Esophagus squamous epithelium (tissue), 5 donors: Measurements from ENCODE around the gene CCDC74A. TPM values are rescaled to one million over a fixed set of nuclear protein-coding genes. Genes with fewer than 3 reads are reported as not detected.
"Not testable (repeated sequence)": the region's sequence is repeated elsewhere in the genome, so short reads cannot be mapped to it uniquely, and the experiment has no call there.

Experiments
- DNase-seq: peaks from one replicate; lab custom pipeline; 2025; lab: John Stamatoyannopoulos, UW
- H3K27ac ChIP-seq, 4 donors: fragments of 200-600 bp; sonication (generic); one replicate each; pipeline ENCODE4 v1.5.1; 2016 to 2019; ENCODE audit warnings: mild to moderate bottlenecking in 1 of 4
- H3K27me3 ChIP-seq, 4 donors: fragments of 200-600 bp; sonication (generic); 1 replicate in 3 of 4; 2 replicates in 1 of 4; pipeline versions ENCODE4 v1.5.1 to v1.6.0; 2017 to 2021; ENCODE audit warnings: antibody characterized with exemption in 1 of 4
- H3K36me3 ChIP-seq, 3 donors: fragments of 200-600 bp; sonication (generic); one replicate each; pipeline ENCODE4 v1.5.1; 2016 to 2019
- H3K4me1 ChIP-seq, 3 donors: fragments of 200-600 bp; sonication (generic); one replicate each; pipeline ENCODE4 v1.5.1; 2017 to 2019
- H3K4me3 ChIP-seq, 4 donors: fragments of 200-600 bp; sonication (generic); 1 replicate in 3 of 4; 2 replicates in 1 of 4; pipeline ENCODE4 v1.5.1; 2016 to 2019; ENCODE audit warnings: mild to moderate bottlenecking in 2 of 4, moderate library complexity in 1 of 4
- H3K9me3 ChIP-seq, 3 donors: fragments of 200-600 bp; sonication (generic); one replicate each; pipeline ENCODE4 v1.5.1; 2016 to 2019
- POLR2A ChIP-seq, 4 donors: fragments of 450-650 bp; IDR thresholded peaks; one replicate each; pipeline ENCODE4 v1.6.1; 2017; ENCODE audit warnings: antibody characterized with exemption in 4 of 4, mild to moderate bottlenecking in 4 of 4, moderate library complexity in 3 of 4
- WGBS, 2 donors: methylation state at CpG; one replicate each; pipeline ENCODE4 v1.1.5; 2018; 5-methylcytosine and 5-hydroxymethylcytosine counted together
- intact Hi-C: fragments of 100-400 bp; cut with DNase I; formaldehyde crosslinking; loops from one replicate; pipeline ENCODE4 v1.15.0; 2022
- total RNA-seq, 4 donors: library from RNA; depleted of rRNA; stranded (reverse); fragments of >200 nt; gene quantifications; one replicate each; pipeline ENCODE4 v1.1.0, GENCODE V29; 2016
- TF ChIP-seq, protein P1 (sequence below), 6 experiments: fragments of 450-650 bp in 4 of 6; fragments of 200-600 bp in 2 of 6; sonication (generic) in 2 of 6; IDR thresholded peaks; one replicate each; pipeline ENCODE4 v1.5.1; 2016 to 2019; ENCODE audit warnings: antibody characterized with exemption in 6 of 6, mild to moderate bottlenecking in 4 of 6, moderate library complexity in 4 of 6
- donor health status: DM: yes; HTN: yes; CAD: no.

CCDC74A gene
- total RNA-seq, 4 donors from 2014 or later, result 2.3 to 3.8 (median 2.7) TPM

DNA sequence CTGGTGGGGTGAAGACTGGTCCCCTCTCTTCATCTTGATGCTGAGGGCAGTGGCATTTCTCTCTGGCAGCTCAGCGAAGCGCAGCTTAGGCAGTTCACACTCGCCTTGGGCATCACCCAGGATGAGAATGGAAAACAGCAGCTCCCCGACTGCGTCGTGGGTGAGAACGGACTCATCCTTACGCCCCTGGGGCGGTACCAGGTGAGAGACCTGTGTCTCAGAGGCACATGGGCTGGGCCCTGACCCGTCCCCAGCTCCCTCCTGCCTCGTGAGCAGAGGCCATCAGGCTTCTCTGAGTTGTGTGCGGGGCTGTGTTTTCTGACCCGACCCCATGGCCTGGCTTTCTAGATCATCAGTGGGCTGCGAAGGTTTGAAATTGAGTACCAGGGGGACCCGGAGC lies 8.2 kb upstream of the CCDC74A start:
- no peak overlapping the region for H3K27ac ChIP-seq
- H3K4me3 ChIP-seq, result no peak overlapping the region
- TF ChIP-seq, protein P1, sequence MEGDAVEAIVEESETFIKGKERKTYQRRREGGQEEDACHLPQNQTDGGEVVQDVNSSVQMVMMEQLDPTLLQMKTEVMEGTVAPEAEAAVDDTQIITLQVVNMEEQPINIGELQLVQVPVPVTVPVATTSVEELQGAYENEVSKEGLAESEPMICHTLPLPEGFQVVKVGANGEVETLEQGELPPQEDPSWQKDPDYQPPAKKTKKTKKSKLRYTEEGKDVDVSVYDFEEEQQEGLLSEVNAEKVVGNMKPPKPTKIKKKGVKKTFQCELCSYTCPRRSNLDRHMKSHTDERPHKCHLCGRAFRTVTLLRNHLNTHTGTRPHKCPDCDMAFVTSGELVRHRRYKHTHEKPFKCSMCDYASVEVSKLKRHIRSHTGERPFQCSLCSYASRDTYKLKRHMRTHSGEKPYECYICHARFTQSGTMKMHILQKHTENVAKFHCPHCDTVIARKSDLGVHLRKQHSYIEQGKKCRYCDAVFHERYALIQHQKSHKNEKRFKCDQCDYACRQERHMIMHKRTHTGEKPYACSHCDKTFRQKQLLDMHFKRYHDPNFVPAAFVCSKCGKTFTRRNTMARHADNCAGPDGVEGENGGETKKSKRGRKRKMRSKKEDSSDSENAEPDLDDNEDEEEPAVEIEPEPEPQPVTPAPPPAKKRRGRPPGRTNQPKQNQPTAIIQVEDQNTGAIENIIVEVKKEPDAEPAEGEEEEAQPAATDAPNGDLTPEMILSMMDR (IDR thresholded peaks at IDR 0.05), result no peak
- TF ChIP-seq POLR2A (IDR thresholded peaks at IDR 0.05), result no peak
- 87% methylated on average over 3 to 8 of the region's 15 CpGs for WGBS, 2 donors
- H3K4me1 ChIP-seq, result no peaks in the 10 kb centered on the region
- no peaks in the 10 kb centered on the region for H3K27me3 ChIP-seq
- no peak for DNase-seq
- peaks cover 0 to 50% (median 11%) of the 10 kb centered on the region in 3 donors for H3K36me3 ChIP-seq
- intact Hi-C loops, result no loop called here
- no peaks in the 10 kb centered on the region for H3K9me3 ChIP-seq

DNA sequence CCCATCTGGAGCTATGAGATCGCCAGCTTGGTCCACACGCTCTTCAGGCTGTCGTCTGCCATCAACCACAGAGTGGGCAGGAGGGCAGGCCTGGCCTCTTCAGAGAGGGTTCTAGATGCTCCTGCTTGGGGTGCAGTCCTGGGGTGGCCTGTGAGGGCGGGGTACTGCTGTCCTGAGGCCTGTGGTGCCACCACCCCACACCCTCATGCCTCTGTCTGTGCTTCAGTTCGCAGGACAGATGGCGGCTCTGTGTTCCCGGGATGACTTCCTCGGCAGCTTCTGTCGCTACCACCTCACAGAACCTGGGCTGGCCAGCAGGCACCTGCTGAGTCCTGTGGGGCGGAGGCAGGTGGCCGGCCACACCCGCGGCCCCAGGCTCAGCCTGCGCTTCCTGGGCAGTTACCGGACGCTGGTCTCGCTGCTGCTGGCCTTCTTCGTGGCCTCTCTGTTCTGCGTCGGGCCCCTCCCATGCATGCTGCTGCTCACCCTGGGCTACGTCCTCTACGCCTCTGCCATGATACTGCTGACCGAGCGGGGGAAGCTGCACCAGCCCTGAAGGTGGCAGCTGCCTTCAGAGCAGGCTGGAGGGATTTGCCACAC lies 7.7 kb upstream of the CCDC74A start:
- H3K27ac ChIP-seq, H3K9me3 ChIP-seq, intact Hi-C loops, H3K4me3 ChIP-seq, H3K4me1 ChIP-seq, H3K27me3 ChIP-seq, DNase-seq: not testable (repeated sequence)
- 65 to 84% methylated on average over 2 to 3 of the region's 24 CpGs for WGBS, 2 donors
- peaks cover 0 to 50% (median 11%) of the 10 kb centered on the region in 3 donors for H3K36me3 ChIP-seq

DNA sequence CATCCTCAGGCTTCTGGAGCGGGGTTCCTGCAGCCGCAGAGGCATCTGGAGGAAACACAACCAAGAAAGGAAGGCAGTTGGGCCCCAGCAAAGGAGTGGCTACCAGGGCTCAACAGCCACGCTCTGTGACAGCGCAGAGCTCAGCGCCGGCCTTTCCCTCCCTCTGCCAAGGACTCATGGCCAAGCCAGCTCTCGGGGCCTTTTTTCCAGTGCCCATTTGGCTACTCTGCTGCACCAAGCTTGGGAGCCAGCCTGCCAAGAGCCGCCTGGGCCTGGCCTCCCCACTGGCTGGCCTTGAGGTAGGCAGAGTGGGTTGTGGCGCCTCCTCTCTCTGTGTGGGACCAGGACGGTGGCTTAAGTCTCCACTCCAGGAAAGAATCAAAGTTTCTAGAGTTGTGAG lies 7.2 kb upstream of the CCDC74A start:
- DNase-seq, result no peak
- TF ChIP-seq, protein P1 (IDR thresholded peaks at IDR 0.05), result no peak
- no peak for TF ChIP-seq POLR2A (IDR thresholded peaks at IDR 0.05)
- no peaks in the 10 kb centered on the region for H3K4me1 ChIP-seq
- H3K27ac ChIP-seq, result no peak overlapping the region
- 92 to 100% methylated on average over 1 to 5 of the region's 10 CpGs for WGBS, 2 donors
- H3K4me3 ChIP-seq, result no peak overlapping the region
- no peaks in the 10 kb centered on the region for H3K27me3 ChIP-seq
- H3K36me3 ChIP-seq, result peaks cover 0 to 50% (median 11%) of the 10 kb centered on the region in 3 donors
- intact Hi-C loops, result no loop called here
- no peaks in the 10 kb centered on the region for H3K9me3 ChIP-seq

DNA sequence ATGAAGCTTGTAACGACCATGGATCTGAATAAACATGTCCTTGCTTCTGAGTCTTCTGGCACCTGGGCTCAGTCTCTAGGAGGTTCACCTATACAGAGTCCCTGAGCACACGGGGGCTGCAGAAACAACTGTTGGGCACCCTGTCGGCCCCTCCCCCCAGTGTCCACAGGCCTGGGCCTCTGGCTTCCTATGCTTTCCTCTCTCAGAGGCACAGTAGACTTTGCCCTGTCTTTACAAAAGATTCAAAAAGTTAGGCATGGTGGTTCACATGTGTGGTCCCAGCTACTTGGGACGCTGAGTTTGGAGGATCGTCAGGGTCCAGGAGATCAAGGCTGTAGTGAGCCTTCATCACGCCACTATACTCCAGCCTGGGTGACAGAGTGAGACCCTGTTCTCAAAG lies 6.2 kb upstream of the CCDC74A start:
- H3K9me3 ChIP-seq, intact Hi-C loops, H3K4me3 ChIP-seq, H3K4me1 ChIP-seq, H3K27me3 ChIP-seq, H3K27ac ChIP-seq, DNase-seq: not testable (repeated sequence)
- WGBS, 2 donors, result 25% methylated on average over 1 of the region's 6 CpGs; no CpG with 5 or more reads in 1 of the 2 donors
- peaks cover 0 to 45% (median 11%) of the 10 kb centered on the region in 3 donors for H3K36me3 ChIP-seq

DNA sequence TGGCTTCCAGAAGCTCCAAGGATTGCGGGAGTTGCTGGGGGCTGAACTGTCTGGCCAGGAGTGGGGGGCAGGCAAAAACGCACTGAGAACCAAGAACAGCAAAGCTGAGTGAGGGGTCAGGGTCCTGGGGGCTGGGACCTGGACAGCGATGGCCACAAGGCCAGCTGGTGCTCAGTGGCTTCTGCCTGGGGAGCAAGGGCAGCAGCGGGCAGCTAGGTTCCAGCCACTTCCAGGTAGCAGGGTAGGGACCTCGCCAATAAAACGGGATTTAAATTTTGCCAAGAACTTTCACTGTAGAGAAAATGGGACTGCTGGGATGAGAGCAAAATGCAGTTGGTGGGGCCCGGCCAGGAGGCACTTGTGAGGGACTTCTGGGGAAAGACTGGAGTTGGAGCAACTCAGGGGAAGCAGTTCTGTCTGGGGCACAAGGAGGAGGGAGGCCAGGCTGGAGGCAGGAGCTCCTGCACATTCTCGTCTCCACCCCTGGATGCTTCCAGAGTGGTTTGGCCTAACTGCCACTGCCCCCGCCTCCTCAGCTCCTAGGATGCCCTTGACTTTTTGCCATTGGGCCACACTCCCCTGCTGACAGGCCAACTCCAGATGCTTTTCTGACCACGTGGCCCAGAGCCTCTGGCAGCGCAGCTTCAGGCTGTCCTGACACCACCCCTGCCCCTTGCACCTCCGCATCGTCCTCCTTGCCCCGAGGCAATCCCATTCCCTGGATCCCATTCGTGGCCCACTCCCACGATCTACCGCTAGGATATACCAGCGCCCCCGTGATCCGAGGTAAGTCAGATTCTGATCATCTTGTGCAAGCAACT lies 5.5 kb upstream of the CCDC74A start:
- intact Hi-C loops, result no loop called here
- Histone ChIP-seq H3K4me1 (peaks cover 0 to 1% (median under 1%) of the 10 kb centered on the region in 3 donors), H3K9me3 (no peaks in the 10 kb centered on the region), H3K4me3 (no peak overlapping the region), H3K36me3 (peaks cover 0 to 38% (median 11%) of the 10 kb centered on the region in 3 donors), H3K27me3 (no peaks in the 10 kb centered on the region), H3K27ac (no peak overlapping the region)
- 73 to 85% methylated on average over 15 to 19 of the region's 20 CpGs for WGBS, 2 donors
- DNase-seq, result no peak
- TF ChIP-seq, protein P1 (IDR thresholded peaks at IDR 0.05), result no peak
- no peak for TF ChIP-seq POLR2A (IDR thresholded peaks at IDR 0.05)

DNA sequence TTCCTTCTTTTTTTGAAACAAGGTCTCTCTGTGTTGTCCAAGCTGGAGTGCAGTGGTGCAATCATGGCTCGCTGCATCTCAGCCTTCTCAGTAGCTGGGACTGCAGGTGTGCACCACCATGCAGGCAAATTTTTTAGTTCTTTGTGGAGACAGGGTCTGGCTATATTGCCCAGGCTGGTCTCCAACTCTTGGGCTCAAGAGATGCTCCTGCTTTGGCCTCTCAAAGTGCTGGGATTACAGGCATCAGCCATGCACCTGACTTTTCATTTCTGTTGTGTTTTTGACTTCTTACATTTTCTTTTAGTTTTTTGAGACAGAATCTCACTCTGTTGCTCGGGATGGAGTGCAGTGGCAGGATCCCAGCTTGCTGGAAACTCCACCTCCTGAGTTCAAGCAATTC lies 2.4 kb upstream of the CCDC74A start:
- peaks cover 0 to 19% (median 3%) of the 10 kb centered on the region in 3 donors for H3K4me1 ChIP-seq
- 81 to 91% methylated on average over 2 of the region's 2 CpGs for WGBS, 2 donors
- H3K27me3 ChIP-seq, DNase-seq, H3K36me3 ChIP-seq, H3K27ac ChIP-seq, intact Hi-C loops, H3K9me3 ChIP-seq, H3K4me3 ChIP-seq: not testable (repeated sequence)

DNA sequence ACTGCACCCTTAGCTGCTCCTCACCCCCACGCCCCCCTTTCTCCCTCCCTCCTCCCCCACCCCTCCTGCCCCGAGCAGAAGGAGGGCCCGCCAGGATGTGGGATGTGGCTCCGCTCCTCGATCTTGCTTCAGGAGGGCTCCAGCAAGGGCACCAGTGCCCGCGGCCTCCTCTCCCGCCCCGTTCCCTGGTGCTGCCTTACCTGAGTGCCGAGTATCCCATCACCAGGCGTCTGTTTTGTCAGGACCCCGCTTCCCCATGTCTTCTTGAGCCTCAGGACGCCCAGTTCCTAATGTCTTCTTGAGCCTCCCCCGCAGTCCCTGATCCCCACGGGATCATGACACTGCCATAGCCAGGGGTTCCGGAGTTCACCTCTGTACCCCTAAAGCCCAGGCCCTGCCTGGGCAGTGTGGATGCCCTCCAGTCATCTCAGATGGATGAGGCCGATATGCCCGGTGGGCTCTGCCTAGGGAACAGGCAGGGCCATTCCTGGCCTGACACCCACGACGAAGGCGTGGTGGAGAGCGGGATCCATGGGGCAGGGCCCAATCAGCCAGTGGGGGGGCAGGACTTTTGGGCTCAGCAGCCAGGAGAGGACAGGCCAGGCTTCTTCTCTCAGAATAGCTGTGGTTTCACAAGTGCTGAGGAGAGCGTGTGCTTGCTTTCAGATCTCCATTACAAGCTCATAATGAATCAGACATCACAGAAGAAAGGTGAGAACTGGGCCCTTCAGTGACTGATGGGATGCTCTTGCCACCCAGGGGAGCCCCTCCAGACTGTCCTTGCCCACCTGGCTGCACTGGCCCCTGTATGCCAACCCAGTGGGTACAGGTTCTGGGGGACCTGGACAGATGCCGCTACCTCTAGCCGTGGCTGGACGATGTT lies 1.5 kb downstream of the CCDC74A start:
- H3K9me3 ChIP-seq, H3K27ac ChIP-seq, H3K36me3 ChIP-seq, intact Hi-C loops, DNase-seq, H3K27me3 ChIP-seq: not testable (repeated sequence)
- H3K4me3 ChIP-seq, result peak overlapping the region in 3 of 4 donors; percentile 31 to 63 (median 43)
- 52 to 80% methylated on average over 1 to 10 of the region's 26 CpGs for WGBS, 2 donors
- peaks cover 0 to 22% (median 3%) of the 10 kb centered on the region in 3 donors for H3K4me1 ChIP-seq

DNA sequence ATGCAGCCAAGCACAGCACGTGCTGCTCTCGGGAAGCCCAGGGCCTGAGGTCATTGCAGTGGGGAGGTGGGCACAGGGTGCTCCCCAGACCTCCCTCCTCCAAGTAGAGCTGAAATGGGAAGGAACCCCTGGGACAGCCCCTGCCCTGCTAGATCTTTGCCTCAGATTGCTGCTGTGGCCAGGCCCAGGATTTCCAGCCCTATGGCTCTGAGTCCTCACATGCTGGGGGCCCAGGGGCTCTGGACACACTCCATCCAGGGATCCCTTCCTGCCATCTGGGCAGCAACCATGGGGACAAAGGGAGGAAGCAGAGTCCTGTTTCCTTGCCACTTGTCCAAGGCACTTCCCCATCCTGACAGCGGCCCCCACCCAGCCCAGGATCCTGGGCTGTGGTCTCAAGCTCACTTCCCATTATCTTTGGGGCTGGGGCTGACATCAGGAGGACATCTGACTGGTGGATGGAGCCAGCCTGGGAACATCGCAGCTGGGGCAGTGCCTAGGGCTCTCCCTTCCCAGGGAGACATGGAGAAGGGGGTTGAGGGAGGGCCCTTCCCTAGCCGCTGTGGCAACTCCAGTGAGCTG lies 2.3 kb downstream of the CCDC74A start:
- H3K27ac ChIP-seq, H3K36me3 ChIP-seq, intact Hi-C loops, H3K9me3 ChIP-seq, DNase-seq, H3K27me3 ChIP-seq, H3K4me3 ChIP-seq: not testable (repeated sequence)
- 100% methylated on average over 1 of the region's 5 CpGs; no CpG with 5 or more reads in 1 of the 2 donors for WGBS, 2 donors
- H3K4me1 ChIP-seq, result peaks cover 0 to 22% (median 3%) of the 10 kb centered on the region in 3 donors
